ENCODE results near the gene PTGER2.

Gene PTGER2

GRCh38 chr14:52370406-52370935 lies 56.4 kb downstream of the PTGER2 start:
- no peak for DNase-seq (ENCODE audit: low read depth in 3 of 3)

- DNase-seq (ENCODE audit: low read depth in 3 of 3) = no peak
These were observed 63.8 kb downstream of the PTGER2 start for GRCh38 chr14:52377940-52378339.

Data from stimulated activated CD4-positive, alpha-beta T cell treated with anti-CD3 and anti-CD28 coated beads, TNF-alpha, amount 100 ng/mL, for 24 hours (primary cell).